Measurements from ENCODE around the gene GBE1.

The GBE1 gene

GRCh38 chr3:81462921-81463320 lies 298.5 kb downstream of the GBE1 start:
- no peak for DNase-seq

GRCh38 chr3:81459733-81460132 lies 301.7 kb downstream of the GBE1 start:
- DNase-seq: no peak

- DNase-seq: no peak
Measured at GRCh38 chr3:81452418-81452817, 309.0 kb downstream of the GBE1 start.

DNA sequence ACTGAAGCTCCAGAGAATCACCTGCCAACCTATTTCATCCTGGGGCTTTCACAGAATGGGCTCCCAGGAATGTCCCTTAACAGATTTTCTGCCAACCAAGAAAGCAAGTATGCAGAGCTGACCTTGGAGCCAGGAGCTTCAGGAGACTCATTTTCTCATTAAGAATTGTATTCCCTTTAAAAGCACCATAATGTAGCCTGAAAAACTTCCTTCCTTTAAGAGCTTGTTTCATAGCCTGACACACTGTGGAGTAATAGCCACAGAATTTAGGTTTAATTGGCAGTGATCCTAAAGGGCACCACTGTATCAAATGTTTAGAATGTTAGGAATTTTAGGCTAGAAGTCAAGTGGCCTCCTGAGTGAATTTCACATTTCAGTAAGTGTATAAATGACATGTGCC lies 309.8 kb downstream of the GBE1 start:
- DNase-seq: no peak

DNA sequence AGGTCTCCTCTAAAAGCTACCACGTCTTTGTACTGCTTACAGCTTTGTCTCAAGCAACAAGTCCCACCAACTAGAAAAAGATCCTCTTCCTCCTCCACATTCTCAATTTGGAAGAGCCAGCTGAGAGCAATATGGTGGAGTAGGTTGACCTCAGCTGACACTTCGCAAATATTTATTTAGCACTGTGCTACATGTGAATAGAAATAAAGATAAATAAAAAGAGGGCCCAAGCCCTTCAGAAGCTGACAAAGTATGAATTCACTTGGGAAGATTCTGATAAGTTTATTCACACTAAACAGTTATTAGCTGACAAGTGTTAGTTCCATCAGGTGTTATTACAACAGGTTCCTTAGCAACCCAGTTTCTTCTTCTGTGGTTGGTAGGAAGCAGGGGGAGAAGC lies 310.3 kb downstream of the GBE1 start:
- peak; percentile 5 for DNase-seq

GRCh38 chr3:81446806-81447205 lies 314.6 kb downstream of the GBE1 start:
- DNase-seq: no peak

DNA sequence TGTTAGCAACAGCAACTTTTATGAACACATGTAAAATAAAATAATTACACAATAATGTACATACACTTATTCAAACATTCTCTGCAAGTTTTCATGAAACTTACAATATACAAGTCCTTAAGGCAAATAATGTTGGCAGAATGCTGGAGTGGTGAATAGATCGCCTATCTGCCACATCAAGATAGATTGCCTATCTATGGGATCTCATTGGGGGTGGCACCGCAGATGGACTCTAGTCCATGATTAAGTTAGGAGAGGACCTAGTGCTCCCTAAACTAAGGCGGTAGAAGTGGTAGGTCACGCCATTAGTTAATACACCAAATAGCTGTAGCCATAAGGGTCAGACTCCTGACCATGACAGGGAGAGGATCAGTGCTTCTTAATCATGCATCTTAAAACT lies 315.7 kb downstream of the GBE1 start:
- no peak for DNase-seq

- DNase-seq: no peak
Measured at GRCh38 chr3:81444817-81445460, 316.5 kb downstream of the GBE1 start.

GRCh38 chr3:81443958-81444357 lies 317.5 kb downstream of the GBE1 start:
- no peak for DNase-seq

DNA sequence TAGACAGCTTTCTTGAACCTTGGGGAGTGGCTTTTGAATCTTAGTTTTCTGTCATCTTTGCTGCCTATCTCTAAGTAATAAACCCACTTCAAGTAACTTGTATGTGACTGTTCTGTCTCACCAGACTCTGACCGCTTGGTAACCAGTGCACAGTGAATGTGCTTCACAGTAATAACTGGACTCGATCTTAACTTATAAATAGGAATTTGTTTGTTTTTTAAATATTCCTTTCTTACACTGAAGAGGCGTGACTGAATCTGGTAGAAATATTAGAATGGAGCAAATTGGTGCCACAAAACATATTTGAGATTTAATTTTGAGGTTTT lies 318.0 kb downstream of the GBE1 start:
- DNase-seq: no peak

GRCh38 chr3:81442758-81443456 lies 318.5 kb downstream of the GBE1 start:
- DNase-seq: no peak

GRCh38 chr3:81440661-81441060 lies 320.8 kb downstream of the GBE1 start:
- no peak for DNase-seq
